Urothelium cell line (cell line): ENCODE measurements around the gene RORC.
"Not testable (repeated sequence)": the region's sequence is repeated elsewhere in the genome, so short reads cannot be mapped to it uniquely, and the experiment has no call there.

Experiments used
- DNase-seq: peaks from one replicate; pipeline ENCODE4 v3.0.0; 2011; ENCODE audit warnings: low spot score, mixed read lengths
- FAIRE-seq: peaks from 2 replicates; lab custom pipeline; 2011; peaks lifted over from hg19 to GRCh38; lab: Jason Lieb, UNC

Gene RORC

GRCh38 chr1:151777317-151777716, 54.3 kb downstream of the RORC start:
- no peak for FAIRE-seq
- DNase-seq: no peak

DNA sequence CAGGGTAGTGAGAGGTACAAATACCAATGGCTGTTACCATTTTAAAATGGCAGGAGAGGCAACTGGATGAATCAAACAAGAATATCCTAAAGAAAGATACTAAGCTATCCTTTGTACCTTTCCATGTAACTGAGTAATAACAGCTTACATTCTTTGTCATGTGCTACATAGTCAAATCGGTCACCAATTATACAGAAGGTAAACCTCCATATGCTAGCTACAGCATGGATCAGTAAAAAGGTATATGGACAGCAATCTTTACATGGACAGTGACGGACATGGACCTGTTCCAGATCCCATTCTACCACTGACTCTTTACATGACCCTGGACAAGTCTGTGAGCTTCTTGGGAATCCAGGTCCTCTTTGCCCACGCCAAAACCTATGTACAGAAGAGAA, 54.9 kb downstream of the RORC start:
- DNase-seq (no peak), FAIRE-seq (no peak)

- FAIRE-seq (no peak), DNase-seq (no peak)
Observed at GRCh38 chr1:151775894-151776664, 55.5 kb downstream of the RORC start.

DNA sequence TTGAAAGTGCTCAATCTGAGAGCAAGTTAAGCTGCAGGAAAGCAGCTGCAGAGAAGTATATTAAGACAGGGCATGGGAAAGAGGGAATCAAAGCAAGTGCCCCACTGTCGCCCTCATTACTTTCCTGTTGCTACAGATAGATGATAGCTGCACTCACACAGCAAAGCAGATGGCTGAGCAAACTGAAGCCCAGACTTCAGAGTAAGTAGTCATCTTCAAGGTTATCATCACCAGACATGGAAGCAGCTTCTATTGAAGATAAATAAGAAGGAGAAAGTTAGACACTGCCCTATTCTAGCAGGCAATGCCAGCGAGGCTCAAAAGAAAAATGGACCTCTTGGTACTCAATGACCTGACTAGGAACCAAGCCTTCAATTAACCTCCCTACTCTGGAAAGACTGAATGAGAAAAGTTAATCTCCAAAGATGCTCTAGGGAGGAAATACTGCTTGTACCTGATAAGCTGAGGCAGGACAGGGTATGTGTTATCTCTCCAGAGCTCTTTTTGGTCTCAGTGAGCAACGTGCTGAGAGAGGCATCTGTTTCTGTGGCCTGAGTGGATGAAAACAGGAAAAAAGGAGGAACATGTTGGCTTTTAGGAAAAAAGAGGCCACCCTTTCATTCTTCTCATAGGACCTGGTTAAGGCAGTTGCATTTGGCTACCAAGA, 57.2 kb downstream of the RORC start:
- FAIRE-seq (no peak), DNase-seq (no peak)

DNA sequence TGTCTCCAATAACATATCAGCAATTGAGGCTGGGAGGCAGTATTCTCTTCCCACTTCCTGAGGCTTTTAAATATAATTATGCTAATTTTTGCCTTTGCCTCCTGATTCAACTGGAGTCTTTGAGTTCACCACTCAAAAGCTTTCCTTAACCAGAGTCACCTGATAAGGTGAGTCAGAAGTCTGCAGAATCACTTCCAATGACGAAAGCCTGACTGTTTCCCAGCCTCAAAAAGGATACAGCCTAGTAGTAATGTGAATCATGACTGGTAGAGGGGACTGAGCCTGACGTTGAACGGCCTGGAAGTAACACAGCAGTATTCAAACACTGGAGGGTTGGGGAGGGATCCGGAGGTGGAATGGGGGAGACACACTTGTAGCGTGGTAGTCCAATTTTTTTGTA, 57.9 kb downstream of the RORC start:
- FAIRE-seq (no peak), DNase-seq (peak; percentile 23)

- not testable (repeated sequence) for FAIRE-seq, DNase-seq
Observed at GRCh38 chr1:151769270-151769669, 62.3 kb downstream of the RORC start.

- FAIRE-seq, DNase-seq: not testable (repeated sequence)
Observed at GRCh38 chr1:151768351-151769066, 63.1 kb downstream of the RORC start.

- FAIRE-seq (no peak), DNase-seq (peak; percentile 14)
Observed at GRCh38 chr1:151763990-151764389, 67.6 kb downstream of the RORC start.

GRCh38 chr1:151762941-151763921, 68.4 kb downstream of the RORC start, which contains the start of gene MRPL9:
MRPL9 (minus strand) TSS chr1:151763496; CDS start chr1:151763479, 17 bp downstream.
- peak; percentile 91 for FAIRE-seq

DNA sequence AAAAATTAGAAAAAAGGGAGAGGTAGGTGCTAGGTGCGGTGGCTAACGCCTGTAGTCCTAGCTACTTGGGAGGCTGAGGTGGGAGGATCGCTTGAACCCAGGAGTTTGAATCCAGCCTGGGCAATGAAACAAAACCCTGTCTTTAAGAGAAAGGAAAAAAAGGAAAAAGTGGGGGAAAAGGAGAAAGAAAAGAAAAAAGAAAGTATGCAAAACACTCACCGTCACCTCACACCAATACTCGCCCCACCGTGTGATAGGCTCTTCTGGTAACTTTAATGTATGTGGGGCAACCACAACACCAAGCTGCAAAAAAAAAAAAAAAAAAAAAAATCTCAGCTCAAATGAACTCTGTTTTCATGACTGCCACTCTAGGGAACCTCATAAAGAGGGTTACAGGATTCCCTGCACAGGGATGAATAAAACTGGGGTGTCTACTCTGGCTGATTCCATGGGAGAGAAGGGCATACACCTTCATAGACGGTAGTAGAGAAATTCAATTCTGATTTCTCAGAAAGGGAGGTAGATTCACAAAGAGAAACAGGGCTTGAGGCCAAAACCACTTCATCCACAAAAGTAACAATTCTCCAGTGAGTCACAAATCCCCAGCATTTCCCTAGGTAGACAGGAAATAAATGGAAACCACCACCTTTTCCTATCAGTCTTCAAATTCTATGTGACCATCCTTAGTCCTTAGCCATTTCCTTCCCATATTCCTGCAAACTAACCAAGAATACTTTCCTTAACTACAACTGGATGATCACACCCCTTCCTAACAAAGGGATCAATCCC, 70.8 kb downstream of the RORC start:
- DNase-seq (no peak), FAIRE-seq (no peak)

More at GRCh38 chr1:151762941-151763921, 68.4 kb downstream of the RORC start, which contains the start of gene MRPL9:
- DNase-seq: peak; percentile 94

DNA sequence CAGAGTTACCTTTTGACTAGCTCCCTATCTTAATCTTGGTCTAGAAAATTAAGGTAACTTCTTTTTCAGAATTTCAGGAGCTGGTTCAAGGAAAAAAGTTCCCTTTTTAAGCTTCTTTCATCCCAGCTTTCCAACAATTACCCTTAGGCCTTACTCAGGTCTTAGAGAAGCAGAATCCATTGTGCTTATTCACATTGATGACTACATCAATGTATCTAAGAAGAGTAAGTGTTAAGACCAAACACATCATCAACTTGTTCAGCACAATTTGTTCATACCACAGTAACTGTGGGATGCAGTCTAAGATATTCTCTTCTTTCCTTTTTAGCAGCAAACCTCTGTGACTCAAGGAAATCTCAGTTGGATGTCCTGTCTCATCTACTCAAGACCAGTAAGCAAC, 72.4 kb downstream of the RORC start:
- DNase-seq (no peak), FAIRE-seq (no peak)

- DNase-seq (no peak), FAIRE-seq (peak; percentile 46)
Observed at GRCh38 chr1:151756291-151756690, 75.3 kb downstream of the RORC start.
